A673 (cell line): Measurements from ENCODE around the gene CRYGD.

ENCODE experiments used
- EZH2 ChIP-seq: fragments of 200-600 bp; sonication (generic); IDR thresholded peaks from 2 replicates; pipeline ENCODE4 v1.6.1; 2017; ENCODE audit warnings: borderline replicate concordance, low read depth, mild to moderate bottlenecking, mixed read lengths, antibody characterized with exemption, low read length; ENCODE audit not compliant: poor library complexity, severe bottlenecking
- TF ChIP-seq, protein P1 (sequence below): fragments of 300-800, 200-600 bp; sonication (generic); conservative IDR thresholded peaks from 2 replicates; pipeline ENCODE4 v1.5.1; 2017; ENCODE audit warnings: low read depth, mild to moderate bottlenecking, antibody characterized with exemption, low read length, moderate library complexity, mixed read lengths

DNA sequence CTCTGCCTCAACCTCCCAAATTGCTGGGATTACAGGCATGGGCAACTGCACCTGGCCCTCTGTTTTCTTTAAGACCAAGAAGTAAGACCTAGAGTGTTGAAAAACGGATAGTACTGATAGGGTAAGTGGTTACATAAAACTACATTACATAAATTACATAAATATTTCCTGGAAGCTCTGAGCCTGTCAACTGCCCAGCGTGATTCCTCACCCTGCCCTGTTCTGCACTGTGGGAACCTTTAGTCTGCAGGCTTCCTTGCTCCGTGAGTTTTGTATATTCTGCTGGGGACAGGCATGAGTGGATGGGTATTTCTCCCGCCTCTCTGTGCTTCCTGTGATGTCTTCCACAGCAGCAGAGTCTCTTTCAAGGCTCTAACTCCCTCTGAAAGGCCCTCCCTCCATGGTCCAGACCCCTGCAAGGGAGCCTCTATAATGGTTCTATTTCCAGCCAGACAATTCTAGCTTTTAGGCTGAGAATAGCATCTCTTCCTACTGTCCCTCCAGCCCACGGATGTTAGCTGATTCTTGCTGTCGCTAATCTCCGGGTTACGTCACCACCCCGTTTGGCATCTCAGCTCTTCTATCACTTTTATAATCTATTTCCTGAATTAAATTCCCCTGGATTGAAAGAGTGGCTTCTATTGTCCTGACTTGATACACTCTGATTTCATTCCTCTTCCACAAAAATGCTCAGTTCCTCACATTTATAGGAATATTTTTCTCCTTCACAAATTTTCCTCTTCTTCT, 49.5 kb downstream of the CRYGD start:
- TF ChIP-seq, protein P1, sequence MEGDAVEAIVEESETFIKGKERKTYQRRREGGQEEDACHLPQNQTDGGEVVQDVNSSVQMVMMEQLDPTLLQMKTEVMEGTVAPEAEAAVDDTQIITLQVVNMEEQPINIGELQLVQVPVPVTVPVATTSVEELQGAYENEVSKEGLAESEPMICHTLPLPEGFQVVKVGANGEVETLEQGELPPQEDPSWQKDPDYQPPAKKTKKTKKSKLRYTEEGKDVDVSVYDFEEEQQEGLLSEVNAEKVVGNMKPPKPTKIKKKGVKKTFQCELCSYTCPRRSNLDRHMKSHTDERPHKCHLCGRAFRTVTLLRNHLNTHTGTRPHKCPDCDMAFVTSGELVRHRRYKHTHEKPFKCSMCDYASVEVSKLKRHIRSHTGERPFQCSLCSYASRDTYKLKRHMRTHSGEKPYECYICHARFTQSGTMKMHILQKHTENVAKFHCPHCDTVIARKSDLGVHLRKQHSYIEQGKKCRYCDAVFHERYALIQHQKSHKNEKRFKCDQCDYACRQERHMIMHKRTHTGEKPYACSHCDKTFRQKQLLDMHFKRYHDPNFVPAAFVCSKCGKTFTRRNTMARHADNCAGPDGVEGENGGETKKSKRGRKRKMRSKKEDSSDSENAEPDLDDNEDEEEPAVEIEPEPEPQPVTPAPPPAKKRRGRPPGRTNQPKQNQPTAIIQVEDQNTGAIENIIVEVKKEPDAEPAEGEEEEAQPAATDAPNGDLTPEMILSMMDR = no peak
- TF ChIP-seq EZH2 = no peak
